Neural progenitor cell (in vitro differentiated cells): ENCODE results near the gene FNDC4. TPM values are rescaled to one million over a fixed set of nuclear protein-coding genes. Genes with fewer than 3 reads are reported as not detected.
"Not testable (repeated sequence)": the region's sequence is repeated elsewhere in the genome, so short reads cannot be mapped to it uniquely, and the experiment has no call there.

Source experiments
- DNase-seq: peaks from one replicate; pipeline ENCODE4 v3.0.0-alpha.2; 2016; ENCODE audit warnings: low spot score
- H2AFZ ChIP-seq: fragments of 200-600 bp; sonication (generic); replicated peaks from 2 replicates; pipeline ENCODE4 v1.6.1; 2016; ENCODE audit warnings: antibody characterized with exemption
- H3F3A ChIP-seq: fragments of 200-600 bp; sonication (generic); 2 replicates; pipeline ENCODE4 v1.6.1; 2016; ENCODE audit warnings: antibody characterized with exemption, low read depth
- H3K27ac ChIP-seq: fragments of 200-600 bp; sonication (generic); 2 replicates; pipeline ENCODE4 v1.5.1; 2016; ENCODE audit warnings: mild to moderate bottlenecking
- H3K27me3 ChIP-seq: fragments of 200-600 bp; sonication (generic); 2 replicates; pipeline ENCODE4 v1.6.1; 2016; ENCODE audit warnings: mild to moderate bottlenecking, moderate library complexity
- H3K36me3 ChIP-seq: fragments of 200-600 bp; sonication (generic); 2 replicates; pipeline ENCODE4 v1.5.1; 2016
- H3K4me1 ChIP-seq: fragments of 200-600 bp; sonication (generic); 2 replicates; pipeline ENCODE4 v1.6.1; 2016; ENCODE audit warnings: mixed run types
- H3K4me2 ChIP-seq: fragments of 200-600 bp; sonication (generic); 2 replicates; pipeline ENCODE4 v1.6.1; 2016
- H3K4me3 ChIP-seq: fragments of 200-600 bp; sonication (generic); 2 replicates; pipeline ENCODE4 v1.5.1; 2016
- H3K79me2 ChIP-seq: fragments of 200-600 bp; sonication (generic); 2 replicates; pipeline ENCODE4 v1.6.1; 2016; ENCODE audit warnings: low read depth
- H3K9ac ChIP-seq: fragments of 200-600 bp; sonication (generic); 2 replicates; pipeline ENCODE4 v1.6.1; 2016
- H3K9me3 ChIP-seq: fragments of 200-600 bp; sonication (generic); 2 replicates; pipeline ENCODE4 v1.5.1; 2016; ENCODE audit warnings: low read depth
- H4K20me1 ChIP-seq: fragments of 200-600 bp; sonication (generic); 2 replicates; pipeline ENCODE4 v1.6.1; 2016; ENCODE audit warnings: low read depth
- H3K27ac Mint-ChIP-seq: 3 replicates; pipeline ENCODE4 v1.8.0; 2021; ENCODE audit warnings: mixed read lengths
- H3K27me3 Mint-ChIP-seq: 2 replicates; pipeline ENCODE4 v1.8.0; 2022; ENCODE audit warnings: low read depth, mild to moderate bottlenecking, inconsistent platforms, moderate library complexity, mixed read lengths; ENCODE audit not compliant: insufficient read depth
- H3K36me3 Mint-ChIP-seq: 3 replicates; pipeline ENCODE4 v1.8.0; 2021; ENCODE audit warnings: mixed read lengths
- H3K4me1 Mint-ChIP-seq: 3 replicates; pipeline ENCODE4 v1.8.0; 2021; ENCODE audit warnings: mixed read lengths
- H3K4me3 Mint-ChIP-seq: 3 replicates; pipeline ENCODE4 v1.8.0; 2021; ENCODE audit warnings: mild to moderate bottlenecking, moderate library complexity, mixed read lengths
- H3K9me3 Mint-ChIP-seq: 3 replicates; pipeline ENCODE4 v1.8.0; 2020; ENCODE audit warnings: mixed read lengths
- CTCF ChIP-seq: fragments of 200-600 bp; sonication (generic); IDR thresholded peaks from 2 replicates; pipeline ENCODE4 v1.5.1; 2017; ENCODE audit warnings: antibody characterized with exemption, mild to moderate bottlenecking
- EZH2 ChIP-seq: fragments of 200-600 bp; sonication (generic); IDR thresholded peaks from 2 replicates; pipeline ENCODE4 v1.6.1; 2017; ENCODE audit warnings: antibody characterized with exemption, mild to moderate bottlenecking, moderate library complexity
- EZH2phosphoT487 ChIP-seq: fragments of 200-600 bp; sonication (generic); IDR thresholded peaks from 2 replicates; pipeline ENCODE4 v1.6.1; 2017; ENCODE audit warnings: antibody characterized with exemption
- total RNA-seq: library from RNA; depleted of rRNA; stranded (reverse); fragments of >200 nt; gene quantifications from 2 replicates; pipeline ENCODE4 v1.2.3, GENCODE V29; 2015; ENCODE audit warnings: low replicate concordance

The FNDC4 gene
- total RNA-seq = 6.2 and 18.3 TPM in 2 replicates

GRCh38 chr2:27494944-27495554, at the start of gene FNDC4:
TSS of gene FNDC4 (minus strand) at chr2:27495200. CDS start at chr2:27494679, 521 bp downstream.
- Histone ChIP-seq H3K4me1 (no peaks in the 10 kb centered on the region), H3K4me2 (peak within 1 kb of the TSS; percentile 96), H3K9me3 (no peaks in the 10 kb centered on the region), H3K36me3 (no peaks in the 10 kb centered on the region), H3K9ac (peak within 1 kb of the TSS; percentile 40), H3K27ac (no peak within 1 kb of the TSS), H3K79me2 (no peaks in the 10 kb centered on the region), H4K20me1 (no peaks in the 10 kb centered on the region), H3K27me3 (peaks cover 54% of the 10 kb centered on the region), H3F3A (peaks cover 11% of the 10 kb centered on the region), H3K4me3 (peak within 1 kb of the TSS; percentile 95), H2AFZ (peak within 1 kb of the TSS; percentile 100)
- Mint-ChIP-seq H3K4me3 (peak within 1 kb of the TSS; percentile 95), H3K27me3 (peaks cover 33% of the 10 kb centered on the region), H3K27ac (no peak within 1 kb of the TSS), H3K9me3 (no peaks in the 10 kb centered on the region), H3K36me3 (peaks cover 6% of the 10 kb centered on the region), H3K4me1 (peaks cover 12% of the 10 kb centered on the region)
- TF ChIP-seq CTCF (no peak), EZH2 (no peak), EZH2phosphoT487 (no peak)
- peak; percentile 83 for DNase-seq

GRCh38 chr2:27544143-27544821, 49.3 kb upstream of the FNDC4 start:
- Mint-ChIP-seq H3K27ac (no peak overlapping the region), H3K36me3 (no peaks in the 10 kb centered on the region), H3K9me3 (peaks cover 9% of the 10 kb centered on the region), H3K27me3 (peaks cover 6% of the 10 kb centered on the region), H3K4me3 (no peak overlapping the region), H3K4me1 (no peaks in the 10 kb centered on the region)
- H3K4me3 ChIP-seq = no peak overlapping the region
- H3K27ac ChIP-seq = no peak overlapping the region
- no peak overlapping the region for H2AFZ ChIP-seq
- no peaks in the 10 kb centered on the region for H3F3A ChIP-seq
- TF ChIP-seq CTCF (no peak), EZH2 (no peak), EZH2phosphoT487 (no peak)
- H3K9me3 ChIP-seq = no peaks in the 10 kb centered on the region
- no peaks in the 10 kb centered on the region for H3K79me2 ChIP-seq
- no peak for DNase-seq
- no peak overlapping the region for H3K9ac ChIP-seq
- H3K27me3 ChIP-seq = no peaks in the 10 kb centered on the region
- no peaks in the 10 kb centered on the region for H4K20me1 ChIP-seq
- H3K4me1 ChIP-seq = no peaks in the 10 kb centered on the region
- H3K36me3 ChIP-seq = no peaks in the 10 kb centered on the region
- no peak overlapping the region for H3K4me2 ChIP-seq

GRCh38 chr2:27539649-27540048, 44.6 kb upstream of the FNDC4 start:
- not testable (repeated sequence) for H3K9ac ChIP-seq, H3K36me3 Mint-ChIP-seq, H3K4me3 ChIP-seq, H3K4me1 ChIP-seq, H3K27ac Mint-ChIP-seq, H3K27ac ChIP-seq, H3K9me3 Mint-ChIP-seq, H3K4me1 Mint-ChIP-seq, H4K20me1 ChIP-seq, H3K4me3 Mint-ChIP-seq, H3F3A ChIP-seq, H3K27me3 ChIP-seq, DNase-seq, H3K9me3 ChIP-seq, H2AFZ ChIP-seq, H3K4me2 ChIP-seq, H3K36me3 ChIP-seq, H3K79me2 ChIP-seq
- H3K27me3 Mint-ChIP-seq = peaks cover 12% of the 10 kb centered on the region

GRCh38 chr2:27538839-27539450, 43.9 kb upstream of the FNDC4 start:
- H3K4me1 Mint-ChIP-seq, H2AFZ ChIP-seq, H3K4me2 ChIP-seq, H3K27ac Mint-ChIP-seq, H3K79me2 ChIP-seq, H4K20me1 ChIP-seq, H3K36me3 ChIP-seq, H3K9me3 Mint-ChIP-seq, H3K27ac ChIP-seq, H3F3A ChIP-seq, H3K9ac ChIP-seq, H3K4me1 ChIP-seq, H3K27me3 ChIP-seq, H3K36me3 Mint-ChIP-seq, DNase-seq, H3K4me3 ChIP-seq, H3K9me3 ChIP-seq: not testable (repeated sequence)
- peak overlapping the region; percentile 50 for H3K4me3 Mint-ChIP-seq
- peaks cover 12% of the 10 kb centered on the region for H3K27me3 Mint-ChIP-seq
